GM23338 (cell line): ENCODE measurements around the gene GLTP. TPM values are rescaled to one million over a fixed set of nuclear protein-coding genes. Genes with fewer than 3 reads are reported as not detected.

ENCODE experiments used
- CREB1 ChIP-seq: fragments of 250-450 bp; sonication (Bioruptor Pico); IDR thresholded peaks from 2 replicates; pipeline ENCODE4 v1.5.0; 2020; ENCODE audit warnings: low read depth, mild to moderate bottlenecking, moderate library complexity
- CTCF ChIP-seq, 2 experiments: fragments of 200-600 bp in 1 of 2; sonication (generic) in 1 of 2; conservative IDR thresholded peaks; 2 replicates each; pipeline versions ENCODE4 v1.5.1 to v1.6.1; 2016 to 2017; ENCODE audit warnings: antibody characterized with exemption in 2 of 2, low read depth in 2 of 2, mild to moderate bottlenecking in 2 of 2, moderate library complexity in 1 of 2
- EZH2 ChIP-seq: fragments of 200-600 bp; sonication (generic); IDR thresholded peaks from one replicate; pipeline ENCODE4 v1.8.0; 2017; ENCODE audit warnings: antibody characterized with exemption, mild to moderate bottlenecking, low read depth; ENCODE audit not compliant: unreplicated experiment
- STAT1 ChIP-seq: IDR thresholded peaks from one replicate; pipeline ENCODE4 v1.6.1; 2016; ENCODE audit warnings: antibody characterized with exemption; ENCODE audit not compliant: unreplicated experiment
- ZNF331 ChIP-seq: fragments of 250-450 bp; sonication (Bioruptor Pico); IDR thresholded peaks from 2 replicates; pipeline ENCODE4 v1.5.0; 2020; ENCODE audit warnings: low read depth, mild to moderate bottlenecking, moderate library complexity
- ZNF462 ChIP-seq: fragments of 250-450 bp; sonication (Bioruptor Pico); IDR thresholded peaks from 2 replicates; pipeline ENCODE4 v1.5.0; 2020; ENCODE audit warnings: mild to moderate bottlenecking, moderate library complexity
- polyA plus RNA-seq: library from polyadenylated mRNA; unstranded; fragments of >200 nt; fragmentation: Nextera tagmentation; extraction: Ambion mirVana; gene quantifications from 2 replicates; pipeline ENCODE4 v1.2.1, GENCODE V29; 2016
- total RNA-seq: library from RNA; depleted of rRNA; stranded (reverse); fragments of >200 nt; shearing (Covaris generic); gene quantifications from 2 replicates; pipeline ENCODE4 v1.2.3, GENCODE V29; 2014
- TF ChIP-seq, protein P1 (sequence below): IDR thresholded peaks from 2 replicates; pipeline ENCODE4 v1.6.1; 2016; ENCODE audit warnings: antibody characterized with exemption

The GLTP gene
- total and polyA plus RNA-seq, 2 experiments from 2014 or later: 26.5 to 30.2 TPM

GRCh38 chr12:109902891-109903418 is 22.6 kb upstream of the GLTP start (continued):
- TF ChIP-seq ZNF462 (CRISPR knock-in tag) (no peak), STAT1 (no peak), CTCF (conservative IDR thresholded peaks at IDR 0.05; ENCODE audit: low read depth in 2 of 2) (no peak), EZH2 (no peak), CREB1 (CRISPR knock-in tag) (no peak), ZNF331 (CRISPR knock-in tag) (no peak)
- TF ChIP-seq, protein P1, sequence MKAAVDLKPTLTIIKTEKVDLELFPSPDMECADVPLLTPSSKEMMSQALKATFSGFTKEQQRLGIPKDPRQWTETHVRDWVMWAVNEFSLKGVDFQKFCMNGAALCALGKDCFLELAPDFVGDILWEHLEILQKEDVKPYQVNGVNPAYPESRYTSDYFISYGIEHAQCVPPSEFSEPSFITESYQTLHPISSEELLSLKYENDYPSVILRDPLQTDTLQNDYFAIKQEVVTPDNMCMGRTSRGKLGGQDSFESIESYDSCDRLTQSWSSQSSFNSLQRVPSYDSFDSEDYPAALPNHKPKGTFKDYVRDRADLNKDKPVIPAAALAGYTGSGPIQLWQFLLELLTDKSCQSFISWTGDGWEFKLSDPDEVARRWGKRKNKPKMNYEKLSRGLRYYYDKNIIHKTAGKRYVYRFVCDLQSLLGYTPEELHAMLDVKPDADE: no peak
